GDM1 (cell line): ENCODE measurements around the gene PAFAH1B2.
"Not testable (repeated sequence)": the region's sequence is repeated elsewhere in the genome, so short reads cannot be mapped to it uniquely, and the experiment has no call there.

Experiments
- DNase-seq: peaks from one replicate; lab custom pipeline; 2025; lab: John Stamatoyannopoulos, UW

The PAFAH1B2 gene

DNA sequence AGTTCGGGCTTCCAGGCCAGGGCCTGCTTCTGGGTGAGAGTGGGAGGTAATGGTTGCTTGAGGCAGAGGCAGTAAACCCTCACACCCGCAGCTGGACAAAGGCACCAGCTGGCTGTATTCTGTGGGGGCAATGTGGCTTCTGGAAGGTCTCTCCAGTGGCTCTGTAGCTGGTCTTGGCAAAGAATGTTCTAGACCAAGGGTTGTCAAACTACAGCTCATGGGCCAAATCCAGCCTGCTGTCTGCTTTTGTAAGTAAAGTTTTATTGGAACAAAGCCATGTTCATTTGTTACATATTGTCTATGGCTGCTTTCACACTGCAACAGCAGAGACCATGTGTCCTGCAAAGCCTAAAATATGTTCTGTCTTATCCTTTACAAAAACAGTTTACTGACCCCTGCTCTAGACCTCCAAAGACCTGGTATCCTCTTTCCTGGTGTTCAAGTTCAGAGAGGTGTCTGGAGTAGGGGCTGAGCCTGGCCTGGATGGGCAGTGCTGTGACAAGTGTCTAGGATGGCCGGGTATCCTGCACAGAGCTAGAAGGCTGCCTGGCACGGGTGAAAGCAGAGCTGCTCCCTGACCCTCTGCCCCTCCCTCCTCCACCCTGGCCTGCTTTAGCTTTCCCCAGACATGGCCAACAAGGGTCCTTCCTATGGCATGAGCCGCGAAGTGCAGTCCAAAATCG lies 58.4 kb downstream of the PAFAH1B2 start:
- DNase-seq, result no peak

DNA sequence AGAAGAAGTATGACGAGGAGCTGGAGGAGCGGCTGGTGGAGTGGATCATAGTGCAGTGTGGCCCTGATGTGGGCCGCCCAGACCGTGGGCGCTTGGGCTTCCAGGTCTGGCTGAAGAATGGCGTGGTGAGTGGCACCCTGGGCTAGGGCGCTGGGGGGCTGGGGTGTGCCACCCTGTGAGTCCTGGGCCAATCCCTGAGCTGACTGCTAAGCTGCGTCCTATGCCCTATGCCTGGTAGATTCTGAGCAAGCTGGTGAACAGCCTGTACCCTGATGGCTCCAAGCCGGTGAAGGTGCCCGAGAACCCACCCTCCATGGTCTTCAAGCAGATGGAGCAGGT lies 59.0 kb downstream of the PAFAH1B2 start:
- no peak for DNase-seq

GRCh38 chr11:117204283-117205080 lies 60.4 kb downstream of the PAFAH1B2 start:
- no peak for DNase-seq

GRCh38 chr11:117205211-117205818 lies 61.2 kb downstream of the PAFAH1B2 start:
- no peak for DNase-seq

GRCh38 chr11:117206111-117206510 lies 62.0 kb downstream of the PAFAH1B2 start:
- not testable (repeated sequence) for DNase-seq

DNA sequence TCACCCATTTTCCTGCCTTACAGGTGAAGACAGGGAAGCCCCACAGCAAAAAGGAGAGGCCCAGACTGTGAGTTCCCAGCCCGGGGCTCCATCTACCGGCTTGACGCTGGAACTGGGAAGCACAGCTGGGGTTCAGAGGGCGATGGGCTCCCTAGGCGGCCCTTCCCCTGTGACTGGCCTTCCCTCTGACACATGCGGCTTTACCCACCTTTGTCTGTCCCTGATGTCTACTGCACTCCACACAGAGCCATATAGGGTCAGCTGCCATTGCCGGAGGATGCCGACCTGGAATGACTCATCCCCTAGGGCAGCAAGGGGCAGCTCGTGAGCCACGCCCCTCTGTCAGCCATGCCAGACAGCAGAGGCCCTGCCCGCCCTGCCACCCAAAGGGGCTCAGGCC lies 62.8 kb downstream of the PAFAH1B2 start:
- DNase-seq, result not testable (repeated sequence)

DNA sequence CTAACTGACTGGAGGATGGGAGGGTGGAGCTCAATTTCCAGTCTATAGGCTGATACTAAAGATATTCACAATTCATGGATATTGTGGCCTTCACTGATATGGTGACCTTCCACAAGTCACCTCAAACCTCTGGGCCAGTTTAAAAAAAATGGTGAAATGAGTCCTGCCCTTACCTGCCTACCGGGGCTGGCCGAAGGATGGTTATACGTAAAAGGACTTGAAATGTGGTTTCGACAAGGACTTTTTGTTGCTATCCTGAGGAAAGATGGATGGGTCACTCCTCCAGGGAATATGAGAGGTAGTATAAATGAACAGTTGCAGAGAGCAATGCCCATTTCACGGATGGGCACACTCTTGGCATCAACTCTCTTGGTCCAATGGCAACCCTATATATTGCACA lies 63.4 kb downstream of the PAFAH1B2 start:
- not testable (repeated sequence) for DNase-seq

GRCh38 chr11:117208710-117209109 lies 64.6 kb downstream of the PAFAH1B2 start:
- DNase-seq, result not testable (repeated sequence)

DNA sequence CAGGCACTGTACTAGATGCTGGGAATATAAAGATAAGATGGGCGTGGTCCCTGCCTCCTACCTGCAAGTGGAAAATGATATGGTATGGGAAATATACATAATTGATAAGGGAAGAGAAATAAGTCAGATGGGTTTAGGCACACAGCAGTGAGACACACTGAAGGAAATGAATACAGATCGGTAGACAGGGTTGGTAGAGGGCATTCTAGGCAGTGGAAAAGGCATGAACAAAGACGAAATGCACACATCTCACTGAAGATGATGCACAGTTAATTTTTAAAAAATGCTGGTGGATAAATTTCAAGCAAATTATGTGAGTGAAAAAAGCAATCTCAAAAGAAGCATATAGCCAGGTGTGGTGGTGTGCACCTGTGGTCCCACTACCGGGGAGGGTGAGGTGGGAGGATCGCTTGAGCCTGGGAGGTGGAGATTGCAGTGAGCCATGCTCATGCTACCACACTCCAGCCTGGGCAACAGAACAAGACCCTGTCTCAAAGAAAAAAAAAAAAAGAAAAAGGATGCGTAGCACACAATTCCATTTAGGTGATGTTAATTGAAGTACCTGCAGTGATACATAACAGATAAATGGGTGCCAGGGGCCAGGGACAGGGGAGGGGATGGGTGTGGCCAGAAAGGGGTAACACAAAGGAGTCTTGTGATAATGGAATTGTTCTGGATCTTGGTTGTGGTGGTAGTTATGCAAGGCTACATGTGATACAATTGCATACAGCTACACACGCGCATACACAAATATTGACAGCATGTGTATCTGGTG lies 65.5 kb downstream of the PAFAH1B2 start:
- DNase-seq, result not testable (repeated sequence)

DNA sequence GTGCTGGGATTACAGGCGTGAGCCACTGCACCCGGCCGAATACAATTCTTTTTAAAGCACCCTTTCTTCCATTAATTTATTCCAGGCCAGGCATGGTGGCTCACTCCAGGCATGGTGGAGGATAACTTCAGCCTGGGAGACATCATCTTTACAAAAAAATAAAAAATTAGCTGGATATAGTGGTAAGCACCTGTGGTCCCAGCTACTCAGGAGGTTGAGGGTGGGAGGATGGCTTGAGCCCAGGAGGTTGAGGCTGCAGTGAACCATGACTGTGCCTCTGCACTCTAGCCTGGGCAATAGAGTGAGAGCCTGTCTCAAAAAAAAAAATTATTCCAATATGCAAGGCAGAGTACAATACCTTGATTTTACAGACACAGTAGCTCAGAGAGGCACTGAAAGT lies 66.5 kb downstream of the PAFAH1B2 start:
- DNase-seq, result no peak

GRCh38 chr11:117212697-117213355 lies 68.7 kb downstream of the PAFAH1B2 start:
- no peak for DNase-seq

GRCh38 chr11:117214404-117215110 lies 70.5 kb downstream of the PAFAH1B2 start:
- DNase-seq, result no peak

DNA sequence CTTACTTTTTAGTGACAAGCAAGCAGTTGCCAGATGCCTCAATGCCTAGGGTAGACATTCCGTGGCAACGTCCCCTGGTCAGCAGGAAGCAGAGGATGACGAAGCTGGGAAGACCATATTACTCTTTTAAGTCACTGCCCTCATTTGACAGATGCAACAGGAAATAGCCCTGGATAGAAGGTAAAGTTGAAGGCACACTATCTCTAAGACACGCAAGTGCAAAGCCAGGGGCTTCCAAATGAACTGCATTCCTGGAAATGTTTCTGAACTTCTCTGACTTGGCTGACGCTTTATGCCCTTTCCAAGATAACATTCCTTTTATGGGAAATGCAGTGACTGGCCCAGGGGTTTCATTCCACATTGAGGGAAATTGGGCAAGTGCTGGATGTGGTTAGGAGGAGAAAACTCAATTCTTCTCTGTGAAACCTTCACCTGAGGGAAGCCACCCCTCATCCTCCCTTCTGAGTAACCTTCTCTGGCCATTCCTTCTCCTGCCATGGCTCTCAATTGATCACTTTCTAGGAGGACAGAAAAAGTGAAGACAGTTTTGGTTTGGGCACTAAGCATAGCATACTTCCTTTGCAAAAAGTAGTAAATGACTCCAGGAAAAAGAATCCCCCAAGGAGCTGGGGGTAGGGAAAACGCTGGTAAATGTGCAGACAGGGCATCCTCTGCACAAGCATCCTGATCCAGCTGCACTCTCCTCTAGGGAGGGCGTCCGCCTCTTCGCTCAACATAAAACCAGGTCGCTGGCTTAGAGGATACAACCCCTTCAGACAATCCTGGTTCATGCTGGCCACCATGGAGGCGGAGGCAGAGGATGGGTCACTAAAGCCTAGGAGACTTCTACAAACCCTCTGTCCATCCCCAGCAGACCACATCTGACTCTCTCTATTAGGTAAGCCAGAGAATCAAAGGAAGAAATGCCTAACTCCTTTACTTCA lies 73.3 kb downstream of the PAFAH1B2 start:
- no peak for DNase-seq

DNA sequence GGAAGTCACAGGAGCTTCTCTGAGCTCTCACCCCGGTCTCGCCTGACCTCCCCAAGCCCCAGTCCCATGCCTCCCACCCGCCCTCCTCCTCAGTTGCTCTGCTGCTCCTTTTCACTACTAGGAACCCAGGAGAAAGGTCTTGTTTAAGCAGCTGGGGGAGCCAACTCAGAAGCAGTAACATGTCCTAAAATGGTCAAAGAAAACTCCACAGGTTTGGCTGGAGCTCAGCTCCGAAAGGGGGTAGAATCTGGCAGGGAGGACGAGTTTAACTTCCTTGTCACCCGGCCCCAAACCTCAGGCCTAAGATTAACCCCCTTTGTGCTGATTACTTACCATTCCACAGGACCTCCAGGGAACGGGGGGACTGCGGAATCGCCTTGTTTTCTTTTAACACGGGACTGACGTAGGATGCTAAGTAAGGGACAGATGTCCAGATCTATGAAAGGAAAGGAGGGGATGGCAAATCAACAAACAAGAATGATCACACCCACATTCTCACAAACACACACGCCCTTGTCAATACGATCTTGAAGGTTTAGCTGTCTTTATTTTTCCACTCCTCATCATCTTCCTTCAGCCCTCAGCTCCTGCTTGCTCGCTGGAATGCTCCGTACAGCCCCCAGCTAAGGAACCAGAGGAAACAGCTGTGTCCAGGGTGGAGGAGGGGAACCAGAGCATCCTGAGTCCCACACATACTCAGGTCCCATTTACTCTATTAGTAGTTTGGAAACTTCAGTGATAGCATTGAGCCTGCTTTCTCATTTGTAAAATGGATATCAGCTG lies 74.2 kb downstream of the PAFAH1B2 start:
- DNase-seq, result no peak

- no peak for DNase-seq
These were observed 74.9 kb downstream of the PAFAH1B2 start for GRCh38 chr11:117219001-117219400.

GRCh38 chr11:117219455-117219854 lies 75.4 kb downstream of the PAFAH1B2 start:
- DNase-seq, result no peak

DNA sequence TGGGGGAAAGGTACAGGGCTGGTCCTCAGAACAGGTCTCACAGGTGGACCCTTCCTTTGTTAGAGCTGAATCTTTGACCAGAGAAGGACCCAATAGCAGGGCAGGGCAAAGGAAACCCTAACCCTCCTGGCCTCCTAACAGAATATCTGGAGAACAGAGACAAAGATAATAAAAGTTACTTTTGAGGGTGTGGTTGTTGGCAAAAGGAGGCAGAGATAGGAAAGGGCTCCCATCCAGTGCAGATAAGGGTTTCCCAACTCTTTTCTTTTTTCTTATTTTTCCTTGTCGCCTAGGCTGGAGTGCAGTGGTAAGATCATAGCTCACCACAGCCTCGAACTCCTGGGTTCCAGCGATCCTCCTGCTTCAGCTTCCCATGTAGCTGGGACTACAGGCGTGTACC lies 75.9 kb downstream of the PAFAH1B2 start:
- DNase-seq, result no peak

GRCh38 chr11:117220568-117220967 lies 76.5 kb downstream of the PAFAH1B2 start:
- no peak for DNase-seq
